Calu3 (cell line): ENCODE measurements around the gene NEURL3. TPM values are rescaled to one million over a fixed set of nuclear protein-coding genes. Genes with fewer than 3 reads are reported as not detected.

Experiments
- BruUV-seq: library from RNA; stranded (reverse); fragments of 400-500 nt; replicated peaks from 2 replicates; lab custom pipeline; 2021; lab: Mats Ljungman, UMichigan
- CTCF ChIA-PET: fragments of 300-600 bp; sonication (Branson Sonifier 250); formaldehyde crosslinking; loops from one replicate; lab custom pipeline; 2022; ENCODE audit warnings: antibody characterized with exemption; lab: Charles Lee
- DNase-seq: peaks from one replicate; pipeline ENCODE4 v3.0.0; 2022
- H3K27ac Mint-ChIP-seq: one replicate; pipeline ENCODE4 v1.8.0; 2022; ENCODE audit warnings: mixed read lengths; ENCODE audit not compliant: unreplicated experiment
- H3K27me3 Mint-ChIP-seq: one replicate; pipeline ENCODE4 v1.8.0; 2022; ENCODE audit warnings: mixed read lengths; ENCODE audit not compliant: unreplicated experiment
- H3K36me3 Mint-ChIP-seq: one replicate; pipeline ENCODE4 v1.8.0; 2022; ENCODE audit warnings: mild to moderate bottlenecking, moderate library complexity, mixed read lengths; ENCODE audit not compliant: insufficient read depth, unreplicated experiment
- H3K4me1 Mint-ChIP-seq: one replicate; pipeline ENCODE4 v1.8.0; 2022; ENCODE audit warnings: mild to moderate bottlenecking, low read depth, mixed read lengths; ENCODE audit not compliant: unreplicated experiment
- H3K4me3 Mint-ChIP-seq: one replicate; pipeline ENCODE4 v1.8.0; 2022; ENCODE audit warnings: mild to moderate bottlenecking, low read depth, moderate library complexity, mixed read lengths; ENCODE audit not compliant: unreplicated experiment
- H3K9me3 Mint-ChIP-seq: one replicate; pipeline ENCODE4 v1.8.0; 2022; ENCODE audit warnings: low read depth, mixed read lengths; ENCODE audit not compliant: unreplicated experiment
- intact Hi-C: fragments of 100-400 bp; cut with micrococcal nuclease; formaldehyde crosslinking; loops from one replicate; pipeline ENCODE4 v1.10.0; 2022; ENCODE audit not compliant: unreplicated experiment
- total RNA-seq: library from RNA; stranded (reverse); gene quantifications from 2 replicates; pipeline ENCODE4 v1.2.3, GENCODE V29; 2022
- TF ChIP-seq, protein P1 (sequence below): fragments of 200-600 bp; IDR thresholded peaks from one replicate; pipeline ENCODE4 v1.8.0; 2022; ENCODE audit warnings: antibody characterized with exemption; ENCODE audit not compliant: unreplicated experiment

Gene NEURL3
- total RNA-seq, 1 experiment from 2014 or later: 18.5 TPM

GRCh38 chr2:96552315-96553175 lies 47.4 kb upstream of the NEURL3 start:
- H3K27me3 Mint-ChIP-seq: no peaks in the 10 kb centered on the region
- no peak overlapping the region for H3K27ac Mint-ChIP-seq
- H3K4me3 Mint-ChIP-seq: no peak overlapping the region
- peaks cover 36% of the 10 kb centered on the region for H3K36me3 Mint-ChIP-seq
- DNase-seq: no peak
- no TSS peak for BruUV-seq
- TF ChIP-seq, protein P1, sequence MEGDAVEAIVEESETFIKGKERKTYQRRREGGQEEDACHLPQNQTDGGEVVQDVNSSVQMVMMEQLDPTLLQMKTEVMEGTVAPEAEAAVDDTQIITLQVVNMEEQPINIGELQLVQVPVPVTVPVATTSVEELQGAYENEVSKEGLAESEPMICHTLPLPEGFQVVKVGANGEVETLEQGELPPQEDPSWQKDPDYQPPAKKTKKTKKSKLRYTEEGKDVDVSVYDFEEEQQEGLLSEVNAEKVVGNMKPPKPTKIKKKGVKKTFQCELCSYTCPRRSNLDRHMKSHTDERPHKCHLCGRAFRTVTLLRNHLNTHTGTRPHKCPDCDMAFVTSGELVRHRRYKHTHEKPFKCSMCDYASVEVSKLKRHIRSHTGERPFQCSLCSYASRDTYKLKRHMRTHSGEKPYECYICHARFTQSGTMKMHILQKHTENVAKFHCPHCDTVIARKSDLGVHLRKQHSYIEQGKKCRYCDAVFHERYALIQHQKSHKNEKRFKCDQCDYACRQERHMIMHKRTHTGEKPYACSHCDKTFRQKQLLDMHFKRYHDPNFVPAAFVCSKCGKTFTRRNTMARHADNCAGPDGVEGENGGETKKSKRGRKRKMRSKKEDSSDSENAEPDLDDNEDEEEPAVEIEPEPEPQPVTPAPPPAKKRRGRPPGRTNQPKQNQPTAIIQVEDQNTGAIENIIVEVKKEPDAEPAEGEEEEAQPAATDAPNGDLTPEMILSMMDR: no peak
- CTCF ChIA-PET: no interaction called here
- peaks cover 5% of the 10 kb centered on the region for H3K9me3 Mint-ChIP-seq
- intact Hi-C loops: loop anchor here (10.0 kb wide), 1 partner anchor 262 kb away; the partner anchor contains the start of gene CNNM3
- peaks cover 25% of the 10 kb centered on the region for H3K4me1 Mint-ChIP-seq

DNA sequence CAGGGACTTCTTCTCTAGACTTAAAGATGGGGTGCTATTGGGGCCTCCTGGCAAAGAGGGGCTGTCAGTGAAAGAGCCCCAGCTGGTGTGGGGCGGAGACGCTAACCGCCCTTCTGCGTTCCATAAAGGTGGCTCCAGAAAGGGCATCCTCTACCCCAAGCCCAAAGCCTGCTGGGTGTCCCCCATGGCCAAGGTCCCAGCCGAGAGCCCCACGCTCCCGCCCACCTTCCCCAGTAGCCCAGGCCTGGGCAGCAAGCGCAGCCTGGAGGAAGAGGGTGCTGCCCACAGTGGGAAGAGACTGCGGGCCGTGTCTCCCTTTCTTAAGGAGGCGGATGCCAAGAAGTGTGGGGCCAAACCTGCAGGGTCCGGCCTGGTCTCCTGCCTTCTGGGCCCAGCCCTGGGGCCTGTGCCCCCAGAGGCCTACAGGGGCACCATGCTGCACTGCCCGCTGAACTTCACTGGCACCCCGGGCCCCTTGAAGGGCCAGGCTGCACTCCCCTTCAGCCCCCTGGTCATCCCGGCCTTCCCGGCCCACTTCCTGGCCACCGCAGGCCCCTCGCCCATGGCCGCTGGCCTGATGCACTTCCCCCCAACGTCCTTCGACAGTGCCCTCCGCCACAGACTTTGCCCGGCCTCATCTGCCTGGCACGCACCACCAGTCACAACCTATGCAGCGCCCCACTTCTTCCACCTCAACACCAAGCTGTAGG lies 46.6 kb upstream of the NEURL3 start:
- no peaks in the 10 kb centered on the region for H3K9me3 Mint-ChIP-seq
- H3K4me3 Mint-ChIP-seq: no peak overlapping the region
- BruUV-seq: no TSS peak
- no peak overlapping the region for H3K27ac Mint-ChIP-seq
- CTCF ChIA-PET: interaction anchor here (0.5 kb wide), 1 partner anchor 216 kb away, joined by 6 read pairs; the partner anchor contains the start of gene NCAPH
- intact Hi-C loops: loop anchor here (10.0 kb wide), 1 partner anchor 263 kb away; the partner anchor contains the start of gene CNNM3
- H3K4me1 Mint-ChIP-seq: peaks cover 18% of the 10 kb centered on the region
- peaks cover 30% of the 10 kb centered on the region for H3K36me3 Mint-ChIP-seq
- TF ChIP-seq, protein P1: no peak
- H3K27me3 Mint-ChIP-seq: no peaks in the 10 kb centered on the region
- no peak for DNase-seq

DNA sequence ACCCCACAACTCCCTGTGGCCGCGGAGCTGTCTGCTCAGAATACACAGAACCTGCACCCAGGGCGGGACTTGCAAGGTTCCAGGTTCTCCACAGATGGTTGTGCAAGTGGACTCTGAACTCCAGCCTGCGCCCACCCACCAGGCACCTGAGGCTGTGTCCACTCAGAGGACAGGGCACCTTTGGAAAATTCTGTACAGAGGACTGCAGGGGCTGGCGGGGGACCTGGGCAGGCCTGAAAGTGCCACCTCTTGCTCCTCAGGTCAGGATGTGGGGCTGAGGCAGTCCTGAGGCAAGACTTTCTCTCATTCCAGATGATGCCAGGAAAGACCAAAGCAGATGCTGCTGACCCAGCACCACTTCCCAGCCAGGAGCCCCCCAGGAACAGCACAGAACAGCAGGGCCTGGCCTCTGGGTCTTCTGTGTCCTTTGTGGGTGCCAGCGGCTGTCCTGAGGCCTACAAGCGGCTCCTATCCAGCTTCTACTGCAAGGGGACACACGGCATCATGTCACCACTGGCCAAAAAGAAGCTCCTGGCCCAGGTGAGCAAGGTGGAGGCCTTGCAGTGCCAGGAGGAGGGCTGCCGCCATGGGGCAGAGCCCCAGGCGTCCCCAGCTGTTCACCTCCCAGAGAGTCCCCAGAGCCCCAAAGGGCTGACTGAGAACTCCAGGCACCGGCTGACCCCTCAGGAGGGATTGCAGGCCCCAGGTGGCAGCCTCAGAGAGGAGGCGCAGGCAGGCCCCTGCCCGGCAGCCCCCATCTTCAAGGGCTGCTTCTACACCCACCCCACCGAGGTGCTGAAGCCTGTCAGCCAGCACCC lies 45.8 kb upstream of the NEURL3 start:
- Mint-ChIP-seq H3K27me3 (no peaks in the 10 kb centered on the region), H3K27ac (no peak overlapping the region), H3K4me1 (peaks cover 12% of the 10 kb centered on the region), H3K36me3 (peaks cover 23% of the 10 kb centered on the region), H3K4me3 (no peak overlapping the region), H3K9me3 (no peaks in the 10 kb centered on the region)
- BruUV-seq: no TSS peak
- TF ChIP-seq, protein P1: no peak
- CTCF ChIA-PET: interaction anchor here (0.5 to 1.3 kb wide), 7 partner anchors 9 to 306 kb away, joined by 3 to 25 read pairs (median 4); partner anchors contain the start of genes ANKRD39 and NCAPH
- DNase-seq: no peak
- intact Hi-C loops: loop anchor here (10.0 kb wide), 1 partner anchor 264 kb away; the partner anchor contains the start of gene CNNM3
